Hair follicular keratinocyte (primary cell): ENCODE data around the gene NDUFC2. TPM values are rescaled to one million over a fixed set of nuclear protein-coding genes. Genes with fewer than 3 reads are reported as not detected.

ENCODE experiments used
- total RNA-seq: library from RNA; depleted of rRNA; stranded (reverse); fragments of >200 nt; gene quantifications from 2 replicates; pipeline ENCODE4 v1.2.3, GENCODE V29; 2015

The NDUFC2 gene
- 116 and 129 TPM in 2 replicates for total RNA-seq

GRCh38 chr11:78079232-78080083 is at the start of gene NDUFC2:
Gene NDUFC2 (minus strand): TSS chr11:78079862. CDS start chr11:78079744, 118 bp downstream.

GRCh38 chr11:78063440-78064181 is 16.1 kb downstream of the NDUFC2 start, which contains the start of gene THRSP:
Gene THRSP (plus strand): TSS chr11:78063861. CDS start chr11:78063882, 21 bp downstream.

GRCh38 chr11:78022397-78023396 is 57.0 kb downstream of the NDUFC2 start, which contains the start of gene KCTD14:
Gene KCTD14 (minus strand): TSS chr11:78023276. CDS start chr11:78023249, 27 bp downstream.

Other genes starting within 250 kb of the NDUFC2 start
- 13.1 and 17.5 TPM in 2 replicates for gene INTS4, start 85.2 kb downstream of the NDUFC2 start, total RNA-seq
- 16.0 and 16.9 TPM in 2 replicates for gene KCTD14, start 56.6 kb downstream of the NDUFC2 start, total RNA-seq
- gene THRSP, start 16.0 kb downstream of the NDUFC2 start, total RNA-seq, result not detected in 2 replicates
- 28.9 and 39.3 TPM in 2 replicates for gene ALG8, start 59.8 kb upstream of the NDUFC2 start, total RNA-seq
- gene KCTD21, start 108.8 kb upstream of the NDUFC2 start, total RNA-seq, result 5.7 and 12.2 TPM in 2 replicates
- gene USP35, start 109.1 kb upstream of the NDUFC2 start, total RNA-seq, result 4.1 and 6.6 TPM in 2 replicates